IPS-11a (cell line): ENCODE measurements around the gene ZNF814.
"Not testable (repeated sequence)": the region's sequence is repeated elsewhere in the genome, so short reads cannot be mapped to it uniquely, and the experiment has no call there.

Experiments
- H3K4me3 ChIP-seq: one replicate; pipeline ENCODE4 v1.5.1; 2013; ENCODE audit warnings: low read depth, low read length, control low read depth

The ZNF814 gene

GRCh38 chr19:57862351-57862750, 26.5 kb downstream of the ZNF814 start:
- H3K4me3 ChIP-seq: not testable (repeated sequence)

- H3K4me3 ChIP-seq: not testable (repeated sequence)
These were observed 34.7 kb downstream of the ZNF814 start for GRCh38 chr19:57854117-57854516.

- H3K4me3 ChIP-seq: not testable (repeated sequence)
These were observed 36.8 kb downstream of the ZNF814 start for GRCh38 chr19:57851812-57852603.

GRCh38 chr19:57850553-57851017, 38.3 kb downstream of the ZNF814 start:
- H3K4me3 ChIP-seq: peak overlapping the region; percentile 74

GRCh38 chr19:57849666-57850473, 39.0 kb downstream of the ZNF814 start, which contains the start of gene ZNF587:
ZNF587 (plus strand) TSS chr19:57849859; CDS start chr19:57850039, 180 bp downstream.
- peak within 1 kb of the TSS; percentile 74 for H3K4me3 ChIP-seq

GRCh38 chr19:57849162-57849665, 39.6 kb downstream of the ZNF814 start:
- H3K4me3 ChIP-seq: peak overlapping the region; percentile 74

GRCh38 chr19:57847164-57847563, 41.7 kb downstream of the ZNF814 start:
- H3K4me3 ChIP-seq: not testable (repeated sequence)

GRCh38 chr19:57841122-57841763, 47.6 kb downstream of the ZNF814 start:
- H3K4me3 ChIP-seq: no peak overlapping the region

GRCh38 chr19:57838622-57839191, 50.1 kb downstream of the ZNF814 start:
- not testable (repeated sequence) for H3K4me3 ChIP-seq

GRCh38 chr19:57836991-57837390, 51.8 kb downstream of the ZNF814 start:
- not testable (repeated sequence) for H3K4me3 ChIP-seq

- H3K4me3 ChIP-seq: peak within 1 kb of the TSS; percentile 96
These were observed 58.7 kb downstream of the ZNF814 start, which contains the start of gene ZNF587B for GRCh38 chr19:57830071-57830602. ZNF587B (plus strand) TSS chr19:57830299; CDS start chr19:57830529, 230 bp downstream.

GRCh38 chr19:57829316-57829715, 59.5 kb downstream of the ZNF814 start:
- no peak overlapping the region for H3K4me3 ChIP-seq

GRCh38 chr19:57825511-57825910, 63.3 kb downstream of the ZNF814 start:
- H3K4me3 ChIP-seq: no peak overlapping the region

- H3K4me3 ChIP-seq: not testable (repeated sequence)
These were observed 65.2 kb downstream of the ZNF814 start for GRCh38 chr19:57823608-57824007.

- not testable (repeated sequence) for H3K4me3 ChIP-seq
These were observed 65.7 kb downstream of the ZNF814 start for GRCh38 chr19:57823155-57823554.

- not testable (repeated sequence) for H3K4me3 ChIP-seq
These were observed 67.3 kb downstream of the ZNF814 start for GRCh38 chr19:57821501-57821900.

GRCh38 chr19:57821095-57821494, 67.7 kb downstream of the ZNF814 start:
- not testable (repeated sequence) for H3K4me3 ChIP-seq

GRCh38 chr19:57820599-57820998, 68.2 kb downstream of the ZNF814 start:
- peak overlapping the region; percentile 98 for H3K4me3 ChIP-seq

- H3K4me3 ChIP-seq: peak overlapping the region; percentile 98
These were observed 69.2 kb downstream of the ZNF814 start for GRCh38 chr19:57819475-57820148.

GRCh38 chr19:57818378-57818777, 70.5 kb downstream of the ZNF814 start:
- no peak overlapping the region for H3K4me3 ChIP-seq
